OCI-LY3 (cell line): ENCODE data around the gene USF3.

Experiments used
- EZH2phosphoT487 ChIP-seq: fragments of 200-600 bp; shearing (Covaris generic); IDR thresholded peaks from 2 replicates; pipeline ENCODE4 v1.6.1; 2018; ENCODE audit warnings: antibody characterized with exemption, mixed run types, low read depth
- TF ChIP-seq, protein P1 (sequence below): fragments of 200-600, 300-600 bp; sonication (generic); IDR thresholded peaks from 2 replicates; pipeline ENCODE4 v1.5.1; 2014; ENCODE audit warnings: antibody characterized with exemption, low read length, low read depth

DNA sequence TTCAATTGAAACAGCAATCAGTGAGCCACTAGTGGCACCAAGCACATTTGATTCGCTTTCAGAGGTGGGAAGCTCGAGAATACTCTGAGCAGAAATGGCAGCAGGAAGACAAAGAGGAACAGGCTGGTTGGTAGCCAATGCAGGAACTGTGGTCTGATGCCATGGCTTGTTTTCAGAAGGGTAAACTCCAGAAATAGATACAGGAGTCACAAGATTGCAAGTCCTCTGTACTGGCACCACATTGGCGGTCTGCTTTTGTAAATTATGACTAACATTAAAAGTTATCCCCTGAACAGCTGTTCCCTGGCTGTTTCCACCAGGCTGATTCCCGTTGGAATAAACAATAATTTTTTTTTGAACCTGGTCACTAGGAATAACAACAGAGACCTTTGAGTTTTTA lies 35.5 kb downstream of the USF3 start:
- TF ChIP-seq, protein P1, sequence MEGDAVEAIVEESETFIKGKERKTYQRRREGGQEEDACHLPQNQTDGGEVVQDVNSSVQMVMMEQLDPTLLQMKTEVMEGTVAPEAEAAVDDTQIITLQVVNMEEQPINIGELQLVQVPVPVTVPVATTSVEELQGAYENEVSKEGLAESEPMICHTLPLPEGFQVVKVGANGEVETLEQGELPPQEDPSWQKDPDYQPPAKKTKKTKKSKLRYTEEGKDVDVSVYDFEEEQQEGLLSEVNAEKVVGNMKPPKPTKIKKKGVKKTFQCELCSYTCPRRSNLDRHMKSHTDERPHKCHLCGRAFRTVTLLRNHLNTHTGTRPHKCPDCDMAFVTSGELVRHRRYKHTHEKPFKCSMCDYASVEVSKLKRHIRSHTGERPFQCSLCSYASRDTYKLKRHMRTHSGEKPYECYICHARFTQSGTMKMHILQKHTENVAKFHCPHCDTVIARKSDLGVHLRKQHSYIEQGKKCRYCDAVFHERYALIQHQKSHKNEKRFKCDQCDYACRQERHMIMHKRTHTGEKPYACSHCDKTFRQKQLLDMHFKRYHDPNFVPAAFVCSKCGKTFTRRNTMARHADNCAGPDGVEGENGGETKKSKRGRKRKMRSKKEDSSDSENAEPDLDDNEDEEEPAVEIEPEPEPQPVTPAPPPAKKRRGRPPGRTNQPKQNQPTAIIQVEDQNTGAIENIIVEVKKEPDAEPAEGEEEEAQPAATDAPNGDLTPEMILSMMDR: no peak
- no peak for TF ChIP-seq EZH2phosphoT487
